HG03108 (cell line): ENCODE data around the gene NYNRIN.

Experiments used
- ATAC-seq: cut with Tn5 transposase; IDR thresholded peaks from one replicate; pipeline ENCODE4 v1.9.1; 2021; ENCODE audit warnings: moderate library complexity; ENCODE audit not compliant: unreplicated experiment

NYNRIN gene

DNA sequence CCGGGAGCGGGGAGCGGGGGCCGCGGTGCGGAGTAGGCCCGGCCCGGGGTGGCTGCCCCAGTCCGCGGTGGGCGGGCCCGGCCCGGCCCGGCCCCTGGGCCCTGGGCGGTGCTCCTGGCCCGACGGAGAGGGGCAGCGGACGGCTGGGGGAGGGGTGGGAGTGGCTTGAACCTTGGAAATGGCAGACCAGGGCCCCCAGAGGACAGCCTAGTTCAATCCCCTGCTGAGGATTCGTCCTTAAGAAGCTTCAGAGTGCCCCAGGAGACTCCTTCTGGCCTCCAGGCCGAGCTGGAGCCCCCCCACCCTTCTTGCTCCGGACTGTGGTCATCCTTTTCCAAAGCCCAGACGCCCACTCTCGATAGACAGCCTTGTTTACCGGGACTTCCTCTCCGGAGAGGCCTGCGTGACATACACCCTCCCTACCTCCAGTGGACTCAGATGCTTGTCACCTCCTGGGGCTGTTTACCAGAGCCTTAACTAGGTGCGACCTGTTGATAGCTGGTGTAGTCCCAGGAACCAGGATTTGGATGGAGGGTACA is 31.4 kb downstream of the NYNRIN start:
- peak; percentile 57 for ATAC-seq

DNA sequence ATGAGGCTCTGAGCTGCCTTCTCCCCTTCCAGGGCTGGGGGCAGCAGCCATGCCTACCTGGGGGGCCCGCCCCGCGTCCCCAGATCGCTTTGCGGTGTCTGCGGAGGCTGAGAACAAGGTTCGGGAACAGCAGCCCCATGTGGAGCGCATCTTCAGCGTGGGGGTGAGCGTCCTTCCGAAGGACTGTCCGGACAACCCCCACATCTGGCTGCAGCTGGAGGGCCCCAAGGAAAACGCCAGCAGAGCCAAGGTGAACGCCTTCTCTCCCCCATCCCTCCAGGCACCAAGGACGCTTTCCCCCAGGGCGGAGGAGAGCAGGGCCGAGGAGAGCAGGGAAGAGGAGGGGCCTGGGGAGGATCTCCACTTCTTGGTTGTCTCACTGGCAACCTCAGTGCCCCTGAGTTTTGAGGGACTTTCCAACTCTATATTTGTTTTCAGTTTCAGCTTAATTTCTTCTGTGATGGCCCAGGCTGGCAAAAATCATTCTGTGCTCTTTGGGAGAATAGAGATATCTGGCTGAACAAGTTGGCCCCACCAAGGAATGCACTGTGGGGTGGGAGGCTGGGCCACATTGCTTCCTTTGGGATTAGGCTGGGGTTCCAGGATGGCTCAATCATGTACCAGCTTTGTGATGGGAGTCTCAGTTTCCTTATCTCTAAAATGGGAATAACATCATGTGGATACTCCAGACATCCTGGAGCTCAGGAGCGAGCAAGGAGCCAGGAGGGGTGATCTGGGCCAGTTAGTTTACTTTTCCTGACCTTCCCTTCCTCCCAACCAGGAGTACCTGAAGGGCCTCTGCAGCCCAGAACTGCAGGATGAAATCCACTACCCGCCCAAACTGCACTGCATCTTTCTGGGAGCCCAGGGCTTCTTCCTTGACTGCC is 32.1 kb downstream of the NYNRIN start:
- peak; percentile 31 for ATAC-seq

DNA sequence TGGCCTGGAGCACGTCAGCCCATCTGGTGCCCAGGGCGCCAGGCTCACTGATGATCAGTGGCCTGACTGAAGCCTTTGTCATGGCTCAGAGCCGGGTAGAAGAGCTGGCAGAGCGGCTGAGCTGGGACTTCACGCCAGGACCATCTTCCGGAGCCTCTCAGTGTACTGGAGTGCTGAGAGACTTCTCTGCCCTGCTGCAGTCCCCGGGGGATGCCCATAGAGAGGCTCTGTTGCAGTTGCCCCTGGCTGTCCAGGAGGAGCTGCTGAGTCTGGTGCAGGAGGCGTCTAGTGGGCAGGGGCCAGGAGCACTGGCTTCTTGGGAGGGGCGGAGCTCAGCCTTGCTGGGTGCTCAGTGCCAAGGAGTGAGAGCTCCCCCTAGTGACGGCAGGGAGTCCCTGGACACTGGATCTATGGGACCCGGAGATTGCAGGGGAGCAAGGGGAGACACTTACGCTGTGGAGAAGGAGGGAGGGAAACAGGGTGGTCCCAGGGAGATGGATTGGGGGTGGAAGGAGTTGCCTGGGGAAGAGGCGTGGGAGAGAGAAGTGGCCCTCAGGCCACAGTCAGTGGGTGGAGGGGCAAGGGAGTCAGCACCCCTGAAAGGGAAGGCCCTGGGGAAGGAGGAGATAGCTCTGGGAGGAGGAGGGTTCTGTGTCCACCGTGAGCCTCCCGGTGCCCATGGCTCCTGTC is 32.9 kb downstream of the NYNRIN start:
- ATAC-seq: peak; percentile 38

DNA sequence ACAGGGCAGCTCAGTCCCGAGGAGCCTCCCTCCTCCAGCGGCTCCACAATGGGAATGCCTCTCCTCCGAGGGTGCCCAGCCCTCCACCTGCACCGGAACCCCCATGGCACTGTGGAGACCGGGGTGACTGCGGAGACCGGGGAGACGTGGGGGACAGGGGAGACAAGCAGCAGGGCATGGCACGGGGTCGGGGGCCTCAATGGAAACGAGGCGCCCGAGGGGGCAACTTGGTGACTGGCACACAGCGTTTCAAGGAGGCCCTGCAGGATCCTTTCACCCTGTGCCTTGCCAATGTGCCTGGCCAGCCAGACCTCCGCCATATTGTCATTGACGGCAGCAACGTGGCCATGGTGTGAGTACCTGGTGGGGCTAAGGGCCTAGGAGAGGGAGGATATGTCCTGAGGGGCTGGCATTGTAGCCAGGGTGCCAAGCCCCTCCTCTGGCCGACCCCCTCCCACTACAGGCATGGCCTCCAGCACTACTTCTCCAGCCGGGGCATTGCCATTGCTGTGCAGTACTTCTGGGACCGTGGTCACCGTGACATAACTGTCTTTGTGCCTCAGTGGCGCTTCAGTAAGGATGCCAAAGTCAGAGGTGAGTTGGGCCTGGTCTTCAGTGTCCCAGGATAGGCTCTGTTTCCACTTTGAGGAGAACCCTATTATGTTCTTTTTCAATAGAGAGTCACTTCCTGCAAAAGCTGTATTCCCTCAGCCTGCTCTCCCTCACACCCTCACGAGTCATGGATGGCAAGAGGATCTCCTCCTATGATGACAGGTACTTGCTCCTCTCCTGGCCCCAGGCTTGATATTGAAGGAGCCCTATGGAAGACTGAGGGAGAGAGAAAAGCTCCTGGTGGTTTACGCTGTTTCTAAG is 33.7 kb downstream of the NYNRIN start:
- ATAC-seq: no peak

DNA sequence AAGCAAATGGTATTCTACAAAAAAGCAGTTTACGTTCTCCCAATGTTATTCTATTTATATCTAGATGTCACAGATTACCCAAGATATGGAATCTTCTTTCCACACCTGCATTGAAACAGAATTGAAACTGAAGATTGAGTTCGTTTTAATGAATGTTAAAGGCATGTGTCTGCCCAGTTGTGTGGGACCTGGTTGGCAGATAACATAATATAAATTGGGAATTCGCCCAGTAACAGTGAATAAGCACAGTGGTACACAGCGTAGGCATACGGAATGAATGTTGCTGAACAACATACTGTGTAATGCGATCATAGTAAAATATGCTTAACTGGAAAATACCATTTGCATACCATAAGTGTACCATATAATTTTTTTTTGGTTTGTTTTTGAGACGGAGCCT is 35.2 kb downstream of the NYNRIN start:
- ATAC-seq: no peak

DNA sequence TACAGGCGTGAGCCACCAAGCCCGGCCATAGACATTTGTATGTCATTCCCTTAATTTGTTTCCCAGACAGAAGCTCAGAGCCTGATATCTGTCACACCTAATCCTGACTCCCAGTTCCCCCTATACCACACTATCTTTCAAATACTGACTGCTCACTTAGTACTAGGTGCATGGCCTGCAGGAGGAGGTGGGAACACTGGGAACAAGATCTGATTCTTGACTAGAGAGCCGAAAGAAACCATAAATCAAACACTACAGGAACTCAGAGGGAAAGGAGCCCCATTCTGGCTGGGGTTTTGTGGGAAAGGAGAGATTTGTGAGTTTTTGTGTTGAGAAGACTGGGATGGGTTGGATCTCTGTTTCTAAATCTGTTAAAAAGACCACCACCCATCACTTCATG is 35.9 kb downstream of the NYNRIN start:
- no peak for ATAC-seq

DNA sequence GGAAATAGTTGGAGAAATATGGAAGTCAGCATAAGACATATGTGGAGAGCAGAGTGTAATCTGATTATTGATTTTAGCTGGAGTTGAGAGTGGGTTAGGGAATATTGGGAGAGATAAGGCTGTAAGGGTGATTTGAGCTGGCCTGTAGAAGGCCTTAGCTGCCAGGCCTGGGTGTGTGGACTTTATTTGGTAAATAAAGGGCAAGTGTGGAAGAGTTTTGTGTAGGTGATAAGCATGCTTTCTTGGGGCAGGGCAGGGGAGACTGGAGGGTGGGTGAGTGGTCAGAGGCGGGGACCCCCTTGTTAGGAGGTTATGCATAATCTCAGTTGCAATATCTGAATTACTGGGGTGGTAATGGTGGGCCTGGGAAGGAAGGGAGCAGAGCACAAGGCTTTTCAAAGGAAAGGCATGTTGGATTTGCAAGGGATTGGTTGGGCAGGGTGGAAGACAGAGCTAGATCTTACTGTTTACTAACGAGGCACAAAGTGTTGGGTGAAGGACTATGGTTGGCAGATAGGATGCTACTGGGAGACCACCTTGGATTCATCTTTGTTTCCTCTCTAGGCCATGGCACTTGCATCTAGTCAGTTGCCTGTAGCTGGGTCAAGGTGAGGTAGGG is 36.5 kb downstream of the NYNRIN start:
- no peak for ATAC-seq

DNA sequence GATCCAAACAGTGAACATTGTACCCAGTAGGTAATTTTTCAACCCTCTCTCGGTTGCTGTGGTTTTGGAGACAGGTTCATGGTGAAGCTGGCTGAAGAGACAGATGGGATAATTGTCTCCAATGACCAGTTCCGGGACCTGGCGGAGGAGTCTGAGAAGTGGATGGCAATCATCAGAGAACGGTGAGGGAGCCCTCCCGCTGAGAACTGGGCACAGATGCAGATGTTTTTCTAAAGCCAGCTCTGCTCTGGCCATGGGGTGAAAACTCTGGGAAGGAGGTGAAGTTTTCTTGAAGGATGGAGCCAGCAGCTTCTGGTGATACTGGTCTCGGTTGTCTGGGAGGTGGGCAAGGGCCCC is 37.2 kb downstream of the NYNRIN start:
- no peak for ATAC-seq

DNA sequence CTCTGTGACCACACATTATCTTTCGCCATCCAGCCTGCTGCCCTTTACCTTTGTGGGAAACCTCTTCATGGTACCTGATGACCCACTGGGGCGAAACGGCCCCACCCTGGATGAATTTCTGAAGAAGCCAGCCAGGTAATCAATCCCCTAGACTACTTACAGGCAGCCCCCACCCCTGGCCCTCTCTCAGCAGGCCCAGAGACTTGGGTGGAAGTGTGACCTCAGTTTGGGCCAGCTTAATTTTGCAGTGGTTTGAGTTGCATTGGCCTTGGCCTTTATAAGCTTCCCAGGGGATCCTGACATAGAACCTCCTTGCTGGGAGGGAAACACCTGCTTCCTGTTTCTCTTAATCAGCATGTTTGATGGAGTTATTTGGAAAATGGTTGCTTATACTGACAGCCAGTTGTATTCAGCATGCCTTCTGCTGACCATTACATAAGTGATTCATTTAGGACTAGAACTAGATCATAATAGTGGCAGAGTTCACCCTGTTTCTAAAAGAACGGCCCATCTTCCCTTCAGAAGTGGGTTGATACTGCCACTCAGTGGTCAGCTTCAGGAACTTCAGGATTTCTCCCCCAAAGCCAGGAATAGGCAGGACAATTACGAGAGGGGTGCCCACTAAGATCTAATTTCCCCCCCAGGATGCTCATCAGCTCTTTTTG is 37.7 kb downstream of the NYNRIN start:
- no peak for ATAC-seq

DNA sequence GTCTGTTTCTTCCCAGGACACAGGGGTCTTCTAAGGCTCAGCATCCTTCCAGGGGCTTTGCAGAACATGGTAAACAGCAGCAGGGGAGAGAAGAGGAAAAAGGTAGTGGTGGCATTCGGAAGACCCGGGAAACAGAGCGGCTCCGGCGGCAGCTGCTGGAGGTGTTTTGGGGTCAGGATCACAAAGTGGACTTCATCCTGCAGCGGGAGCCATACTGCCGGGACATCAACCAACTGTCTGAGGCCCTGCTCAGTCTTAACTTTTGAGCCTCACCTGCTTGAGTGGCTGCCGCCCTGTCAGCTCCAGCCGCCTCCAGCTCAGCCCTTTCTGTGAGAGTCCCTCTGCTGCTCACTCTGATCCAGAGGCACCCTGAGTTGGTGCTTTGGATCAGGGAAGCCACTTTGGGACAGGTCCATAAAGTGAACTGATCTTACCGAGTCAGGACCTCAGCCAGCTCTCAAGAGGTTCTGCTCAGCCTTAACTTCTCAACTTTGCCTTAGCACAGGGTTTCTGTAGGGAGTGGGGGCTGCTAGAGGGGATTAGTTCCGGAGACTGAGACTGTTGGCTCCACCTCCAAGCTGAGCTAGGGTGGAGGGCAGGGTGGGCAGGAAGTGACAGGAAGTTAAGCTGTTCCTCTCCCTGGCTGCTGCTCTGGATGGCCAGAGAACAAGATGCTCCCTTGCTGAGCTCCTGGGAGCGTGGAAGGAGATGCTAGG is 38.4 kb downstream of the NYNRIN start:
- ATAC-seq: no peak

DNA sequence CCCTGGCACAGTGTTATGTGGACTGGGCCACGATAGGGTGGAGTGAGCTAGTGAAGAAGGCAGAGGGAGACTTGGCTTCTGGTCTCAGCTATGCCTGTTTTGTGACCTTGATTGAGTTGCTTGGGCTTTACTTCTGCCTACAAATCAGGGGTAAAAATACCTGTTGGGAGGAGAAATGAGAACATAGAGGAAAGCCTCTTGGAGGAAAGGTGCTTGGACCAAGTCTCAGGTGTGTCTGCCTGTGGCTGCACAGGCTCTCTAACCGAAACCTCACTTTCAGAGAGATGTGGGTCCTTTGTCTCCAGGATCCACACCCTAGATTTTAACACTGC is 38.9 kb downstream of the NYNRIN start:
- no peak for ATAC-seq

DNA sequence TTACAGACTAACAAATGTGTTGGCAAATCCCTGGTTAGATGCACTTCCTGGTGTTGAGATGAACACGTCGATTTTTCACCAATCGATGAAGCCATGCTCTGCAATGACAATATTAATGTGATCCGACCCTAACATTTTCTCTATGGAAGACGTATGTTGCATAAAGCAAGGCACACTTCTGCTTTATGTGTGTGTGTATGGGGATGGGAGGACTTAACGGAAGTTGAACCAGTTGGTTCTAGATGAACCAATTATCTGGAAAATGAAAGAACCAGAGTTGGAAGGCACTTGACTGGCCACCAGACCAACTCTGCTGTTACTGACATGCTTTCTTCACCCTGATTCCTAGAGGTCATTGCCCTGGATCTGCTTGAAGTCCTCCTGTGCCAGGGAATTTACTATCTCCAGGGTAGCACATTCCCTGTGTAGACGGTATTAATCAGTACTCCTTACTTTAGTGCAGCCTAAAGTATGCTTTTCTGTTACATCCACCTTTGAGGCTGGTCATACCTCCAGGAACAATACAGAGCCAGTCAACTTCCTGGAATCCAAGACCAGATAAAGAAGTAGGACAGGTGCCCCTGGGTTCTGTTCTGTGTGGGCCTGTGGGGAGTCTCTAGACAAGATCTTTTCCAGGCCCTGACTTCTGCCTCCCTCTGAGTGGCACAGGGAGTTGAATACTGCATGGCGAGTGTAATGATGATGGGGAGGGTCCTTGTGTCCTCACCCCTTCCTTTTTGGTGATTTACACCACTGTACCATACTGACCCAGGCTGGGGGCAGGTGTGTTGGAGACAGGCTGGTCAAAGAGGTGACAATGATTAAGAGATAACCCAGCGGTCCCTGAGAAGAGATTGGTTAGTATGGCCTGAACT is 39.7 kb downstream of the NYNRIN start:
- no peak for ATAC-seq

DNA sequence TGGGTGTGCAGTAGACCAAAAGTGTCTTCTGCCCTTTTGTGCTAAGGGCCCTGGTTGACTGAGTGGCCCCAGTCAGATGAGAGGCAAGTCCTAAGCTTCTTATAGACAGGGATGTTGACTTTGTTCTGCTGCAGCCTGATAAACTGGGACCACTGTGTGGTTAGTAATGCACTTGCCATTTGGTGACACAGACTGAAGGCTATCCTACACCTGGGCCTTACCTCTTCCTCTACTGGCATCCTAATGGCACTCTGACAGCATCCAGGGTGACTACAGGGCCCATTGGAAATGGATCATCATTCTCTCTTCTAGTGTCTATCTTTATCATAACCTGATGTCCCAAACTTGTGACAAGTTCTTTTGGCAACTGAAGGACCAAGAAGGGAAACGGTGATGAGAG is 40.5 kb downstream of the NYNRIN start:
- no peak for ATAC-seq

DNA sequence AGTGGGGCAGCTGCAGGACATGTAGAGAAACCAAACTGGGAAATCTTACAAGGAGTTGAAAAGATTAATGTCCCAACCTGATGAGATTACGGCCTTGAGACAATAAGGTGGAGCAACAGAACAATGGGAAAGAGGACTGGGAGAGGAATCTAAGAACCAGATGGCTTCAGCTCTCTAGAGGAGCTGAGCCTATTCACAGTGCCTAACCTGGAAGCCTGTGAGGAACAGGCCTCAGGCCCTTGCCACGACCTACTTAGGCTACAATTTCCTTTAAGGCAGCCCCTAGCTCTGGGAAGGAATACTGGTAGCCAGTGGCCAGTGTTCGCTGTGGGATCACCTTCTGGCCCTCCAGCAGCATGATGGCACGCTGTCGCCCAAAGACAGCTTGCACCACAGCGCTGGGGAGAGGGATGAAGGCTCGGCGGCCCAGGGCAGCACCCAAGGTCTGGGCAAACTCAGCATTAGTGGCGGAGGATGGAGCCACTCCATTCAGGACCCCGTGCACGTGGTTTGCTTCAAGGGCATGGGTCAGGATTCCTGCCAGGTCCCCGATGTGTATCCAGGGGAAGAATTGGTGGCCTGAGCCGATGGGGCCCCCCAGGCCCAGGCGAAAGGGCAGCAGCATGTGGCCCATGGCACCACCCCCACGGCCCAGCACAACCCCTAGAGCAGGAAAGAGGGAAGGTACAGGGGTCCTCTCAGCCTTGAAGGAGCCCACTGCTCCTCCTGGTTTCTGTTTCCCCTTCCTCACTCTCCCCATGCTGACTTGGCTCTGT is 41.2 kb downstream of the NYNRIN start:
- no peak for ATAC-seq

DNA sequence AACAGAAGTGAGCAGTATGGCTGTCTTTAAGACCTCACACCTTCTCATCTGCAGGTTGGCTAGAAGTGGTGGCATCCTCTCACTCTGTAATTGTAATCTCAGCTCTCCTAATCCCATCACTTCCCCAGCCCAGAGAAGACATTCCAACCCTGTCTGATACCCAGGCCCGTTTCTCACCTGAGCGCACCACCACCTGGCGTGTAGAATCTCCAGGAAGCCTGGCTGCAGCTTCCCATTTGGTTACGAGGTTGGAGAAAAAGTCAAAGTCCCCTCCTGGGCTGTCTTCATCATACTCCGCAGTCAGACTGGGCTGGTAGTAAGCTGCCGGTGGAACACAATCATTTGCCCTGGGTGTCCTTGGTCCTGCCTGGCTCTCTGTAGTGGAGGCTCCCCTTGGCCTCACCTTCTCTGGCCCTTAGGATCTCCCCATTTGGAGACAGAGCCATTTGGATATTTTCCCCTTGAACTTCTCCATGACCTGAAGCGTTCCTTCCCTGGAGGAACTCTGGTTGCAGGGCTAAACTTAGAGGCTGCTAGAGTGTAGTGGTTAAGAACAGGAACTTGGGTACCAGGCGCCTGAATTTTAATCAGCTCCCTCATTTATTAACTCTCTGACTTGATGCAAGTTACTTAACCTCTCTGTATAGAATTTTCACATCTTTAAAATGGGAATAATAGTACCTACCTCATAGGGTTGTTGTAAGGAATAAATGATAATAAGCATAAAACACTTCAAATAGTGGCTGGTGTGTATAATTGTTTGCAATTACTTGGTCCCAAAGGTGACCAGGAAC is 42.0 kb downstream of the NYNRIN start:
- no peak for ATAC-seq

DNA sequence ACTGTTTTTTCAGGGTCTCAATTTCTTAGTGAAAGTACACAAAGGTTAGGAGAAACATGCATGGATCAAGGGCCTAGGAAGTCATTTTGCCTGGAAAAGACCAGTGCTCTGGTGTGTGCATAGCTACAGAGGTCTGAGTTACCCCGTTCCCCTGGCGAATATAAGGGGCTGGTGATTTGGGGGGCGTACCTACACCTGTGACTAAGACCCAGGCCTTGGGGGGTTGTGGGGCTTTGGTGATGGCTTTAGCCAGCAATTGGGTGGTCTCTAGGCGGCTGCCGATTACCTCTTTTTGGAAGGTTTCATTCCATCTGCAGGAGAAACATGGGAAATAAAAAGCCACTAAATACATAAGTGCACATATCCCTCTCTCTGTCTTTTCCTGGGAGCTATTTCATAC is 42.7 kb downstream of the NYNRIN start:
- no peak for ATAC-seq

DNA sequence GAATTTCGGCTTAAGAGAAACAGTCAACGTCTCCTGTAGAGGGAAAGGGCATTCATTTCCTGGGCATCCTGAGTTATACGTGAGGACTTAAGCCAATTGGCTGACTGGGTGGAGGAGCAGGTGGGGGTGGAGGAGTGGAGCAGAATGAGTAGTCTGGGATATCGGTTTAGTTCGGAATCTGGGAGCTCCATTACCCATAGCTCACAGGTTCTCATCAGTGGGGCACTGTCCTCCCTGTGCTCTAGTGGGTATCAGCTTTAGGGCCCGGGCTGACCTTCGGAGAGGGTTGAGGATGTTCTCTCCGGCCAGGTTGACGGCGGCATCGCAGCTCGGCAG is 43.1 kb downstream of the NYNRIN start:
- ATAC-seq: no peak
